Liver (tissue), 9 donors: Measurements from ENCODE around the gene SH2D6. TPM values are rescaled to one million over a fixed set of nuclear protein-coding genes. Genes with fewer than 3 reads are reported as not detected.

Experiments
- DNase-seq: peaks from one replicate; pipeline ENCODE4 v3.0.0-alpha.2; 2017; ENCODE audit warnings: low spot score
- H3K27ac ChIP-seq, 2 donors: one replicate each; pipeline ENCODE4 v1.7.0; 2013; ENCODE audit warnings: inconsistent platforms in 2 of 2, low read length in 2 of 2, control low read depth in 1 of 2, low read depth in 1 of 2, mild to moderate bottlenecking in 1 of 2
- H3K27me3 ChIP-seq, 4 donors: one replicate each; pipeline versions ENCODE4 v1.6.1 to v1.7.0; 2013; ENCODE audit warnings: low read length in 3 of 4, inconsistent platforms in 1 of 4, mild to moderate bottlenecking in 1 of 4, moderate library complexity in 1 of 4; ENCODE audit not compliant: control insufficient read depth in 4 of 4, insufficient read depth in 4 of 4
- H3K36me3 ChIP-seq, 4 donors: one replicate each; pipeline versions ENCODE4 v1.6.1 to v1.7.0; 2013; ENCODE audit warnings: low read length in 3 of 4, mild to moderate bottlenecking in 3 of 4, low read depth in 1 of 4, moderate library complexity in 1 of 4; ENCODE audit not compliant: control insufficient read depth in 4 of 4, insufficient read depth in 3 of 4
- H3K4me1 ChIP-seq, 4 donors: one replicate each; pipeline versions ENCODE4 v1.6.1 to v1.7.0; 2013; ENCODE audit warnings: low read length in 3 of 4, mild to moderate bottlenecking in 3 of 4, moderate library complexity in 1 of 4; ENCODE audit not compliant: control insufficient read depth in 4 of 4, insufficient read depth in 4 of 4
- H3K4me3 ChIP-seq, 3 donors: one replicate each; pipeline versions ENCODE4 v1.6.1 to v1.7.0; 2013; ENCODE audit warnings: low read length in 3 of 3, control low read depth in 1 of 3, low read depth in 1 of 3, mild to moderate bottlenecking in 1 of 3
- H3K9ac ChIP-seq, 2 donors: one replicate each; pipeline ENCODE4 v1.7.0; 2013; ENCODE audit warnings: low read length in 2 of 2, mild to moderate bottlenecking in 2 of 2, moderate library complexity in 2 of 2, control low read depth in 1 of 2, low read depth in 1 of 2
- H3K9me3 ChIP-seq, 4 donors: one replicate each; pipeline versions ENCODE4 v1.6.1 to v1.7.0; 2013; ENCODE audit warnings: low read length in 3 of 4; ENCODE audit not compliant: control insufficient read depth in 4 of 4
- ATF3 ChIP-seq: IDR thresholded peaks from 2 replicates; pipeline ENCODE4 v1.6.1; 2016; ENCODE audit warnings: antibody characterized with exemption
- CTCF ChIP-seq: fragments of 150-350 bp; IDR thresholded peaks from 2 replicates; pipeline ENCODE4 v1.5.1; 2017; ENCODE audit warnings: improper control_type of control experiment, low read depth, low read length; ENCODE audit not compliant: missing input control
- EGR1 ChIP-seq, 2 donors: IDR thresholded peaks; 2 replicates each; pipeline ENCODE4 v1.6.1; 2016 to 2018; ENCODE audit warnings: antibody characterized with exemption in 2 of 2, low read depth in 2 of 2
- FOXA1 ChIP-seq: IDR thresholded peaks from 2 replicates; pipeline ENCODE4 v1.6.1; 2016; ENCODE audit warnings: antibody characterized with exemption
- FOXA2 ChIP-seq: IDR thresholded peaks from 2 replicates; pipeline ENCODE4 v1.6.1; 2016; ENCODE audit warnings: antibody characterized with exemption
- GABPA ChIP-seq, 2 donors: IDR thresholded peaks in 1 of 2; conservative IDR thresholded peaks in 1 of 2; 2 replicates each; pipeline ENCODE4 v1.6.1; 2016; ENCODE audit warnings: antibody characterized with exemption in 2 of 2, mild to moderate bottlenecking in 1 of 2, moderate library complexity in 1 of 2
- HNF4A ChIP-seq, 2 donors: conservative IDR thresholded peaks; 2 replicates each; pipeline ENCODE4 v1.6.1; 2016; ENCODE audit warnings: antibody characterized with exemption in 2 of 2, mild to moderate bottlenecking in 2 of 2
- HNF4G ChIP-seq: IDR thresholded peaks from 2 replicates; pipeline ENCODE4 v1.6.1; 2016; ENCODE audit warnings: antibody characterized with exemption
- JUND ChIP-seq, 2 donors: IDR thresholded peaks; 2 replicates each; pipeline ENCODE4 v1.6.1; 2016; ENCODE audit warnings: antibody characterized with exemption in 2 of 2
- MAX ChIP-seq: IDR thresholded peaks from 2 replicates; pipeline ENCODE4 v1.6.1; 2016; ENCODE audit warnings: antibody characterized with exemption
- NR2F2 ChIP-seq: IDR thresholded peaks from 2 replicates; pipeline ENCODE4 v1.6.1; 2016; ENCODE audit warnings: antibody characterized with exemption
- RAD21 ChIP-seq, 2 donors: IDR thresholded peaks; 2 replicates each; pipeline ENCODE4 v1.6.1; 2016; ENCODE audit warnings: antibody characterized with exemption in 2 of 2, mild to moderate bottlenecking in 2 of 2
- REST ChIP-seq: IDR thresholded peaks from 2 replicates; pipeline ENCODE4 v1.6.1; 2016; ENCODE audit warnings: antibody characterized with exemption, mild to moderate bottlenecking
- RXRA ChIP-seq, 2 donors: IDR thresholded peaks; 2 replicates each; pipeline ENCODE4 v1.6.1; 2017 to 2018; ENCODE audit warnings: antibody characterized with exemption in 2 of 2, mild to moderate bottlenecking in 1 of 2
- SP1 ChIP-seq: IDR thresholded peaks from 2 replicates; pipeline ENCODE4 v1.6.1; 2018; ENCODE audit warnings: antibody characterized with exemption, mild to moderate bottlenecking
- TAF1 ChIP-seq: conservative IDR thresholded peaks from 2 replicates; pipeline ENCODE4 v1.6.1; 2016; ENCODE audit warnings: antibody characterized with exemption, mild to moderate bottlenecking
- YY1 ChIP-seq: IDR thresholded peaks from 2 replicates; pipeline ENCODE4 v1.6.1; 2016; ENCODE audit warnings: antibody characterized with exemption, mild to moderate bottlenecking
- ZBTB33 ChIP-seq: IDR thresholded peaks from 2 replicates; pipeline ENCODE4 v1.6.1; 2016; ENCODE audit warnings: antibody characterized with exemption
- WGBS: extraction: QIAGEN DNeasy Blood & Tissue Kit; methylation state at CpG from one replicate; pipeline ENCODE4 v1.1.7; 2013; 5-methylcytosine and 5-hydroxymethylcytosine counted together
- polyA plus RNA-seq, 2 donors: library from polyadenylated mRNA; stranded (reverse) in 1 of 2; unstranded in 1 of 2; fragments of 200-250 nt in 1 of 2; fragments of >200 nt in 1 of 2; fragmentation: Nextera tagmentation in 1 of 2; extraction: Ambion mirVana in 1 of 2; gene quantifications; one replicate each; pipeline versions ENCODE4 v1.2.1 to v1.2.3, GENCODE V29; 2013 to 2015
- total RNA-seq, 2 donors: library from RNA; depleted of rRNA; stranded (reverse); fragments of >200 nt; gene quantifications; one replicate each; pipeline ENCODE4 v1.2.3, GENCODE V29; 2014
- donor health status: healthy.
- donor health status: healthy.
- donor health status: healthy.
- donor health status: healthy.
- donor health status: healthy.

Gene SH2D6
- total and polyA plus RNA-seq, 4 donors, result 0.28 to 0.92 (median 0.39) TPM; not detected in 1

GRCh38 chr2:85425588-85425987 is 7.1 kb downstream of the SH2D6 start (continued):
- peak; percentile 35 for TF ChIP-seq CTCF
- TF ChIP-seq FOXA1, result peak; percentile 52
- TF ChIP-seq NR2F2, result peak; percentile 86
- no peak for TF ChIP-seq ATF3
- peak; percentile 71 for TF ChIP-seq YY1
- peak in 1 of 2 donors; percentile 42 for TF ChIP-seq EGR1 (IDR thresholded peaks at IDR 0.05; ENCODE audit: low read depth in 2 of 2)
- peak; percentile 31 for TF ChIP-seq TAF1

- Histone ChIP-seq H3K9me3 (no peaks in the 10 kb centered on the region), H3K36me3 (no peaks in the 10 kb centered on the region), H3K27me3 (no peaks in the 10 kb centered on the region), H3K27ac (peak overlapping the region in 1 of 2 donors; percentile 18), H3K4me3 (no peak overlapping the region), H3K9ac (no peak overlapping the region), H3K4me1 (peaks cover 18 to 31% (median 29%) of the 10 kb centered on the region in 4 donors)
- 42% methylated on average over 3 of the region's 3 CpGs for WGBS
- TF ChIP-seq GABPA (IDR thresholded peaks at IDR 0.05 in 1 of 2, conservative IDR thresholded peaks at IDR 0.05 in 1 of 2) (no peak), RXRA (IDR thresholded peaks at IDR 0.05) (peak; percentile 68 to 75), ZBTB33 (no peak), ATF3 (no peak), EGR1 (IDR thresholded peaks at IDR 0.05; ENCODE audit: low read depth in 2 of 2) (no peak), RAD21 (IDR thresholded peaks at IDR 0.05) (peak; percentile 17 to 34), FOXA2 (no peak), HNF4A (conservative IDR thresholded peaks at IDR 0.05) (peak; percentile 77 to 84), JUND (IDR thresholded peaks at IDR 0.05) (no peak), CTCF (no peak), FOXA1 (no peak), MAX (no peak), NR2F2 (no peak), REST (no peak), HNF4G (peak; percentile 44), YY1 (no peak), SP1 (peak; percentile 74), TAF1 (no peak)
- DNase-seq, result no peak
Observed at GRCh38 chr2:85427300-85427835, 8.9 kb downstream of the SH2D6 start.
